LNCAP (cell line): Measurements from ENCODE around the gene SMTN.

Experiments used
- CTCF ChIP-seq: fragments of 450-650 bp; IDR thresholded peaks from 2 replicates; pipeline ENCODE4 v1.5.1; 2017; ENCODE audit warnings: mild to moderate bottlenecking

Gene SMTN

GRCh38 chr22:31143537-31143936 is 62.4 kb downstream of the SMTN start:
- TF ChIP-seq CTCF: no peak

- TF ChIP-seq CTCF: no peak
Observed at GRCh38 chr22:31144223-31144622, 63.1 kb downstream of the SMTN start.

GRCh38 chr22:31148488-31148887 is 67.4 kb downstream of the SMTN start:
- TF ChIP-seq CTCF: no peak

GRCh38 chr22:31148953-31149627 is 68.0 kb downstream of the SMTN start:
- TF ChIP-seq CTCF: peak; percentile 90

GRCh38 chr22:31150615-31151014 is 69.5 kb downstream of the SMTN start:
- TF ChIP-seq CTCF: peak; percentile 32; the same call in 1 of the 2 replicates

- TF ChIP-seq CTCF: no peak
Observed at GRCh38 chr22:31151872-31152271, 70.8 kb downstream of the SMTN start.

- no peak for TF ChIP-seq CTCF
Observed at GRCh38 chr22:31153357-31153756, 72.2 kb downstream of the SMTN start.
